Endothelial cell of hepatic sinusoid (primary cell): ENCODE results near the gene MYO7A.

ENCODE experiments used
- in situ Hi-C: cut with HindIII; loops from 2 replicates; pipeline ENCODE4 v1.10.0; 2017; ENCODE audit warnings: low sequenced_read_pairs

MYO7A gene

DNA sequence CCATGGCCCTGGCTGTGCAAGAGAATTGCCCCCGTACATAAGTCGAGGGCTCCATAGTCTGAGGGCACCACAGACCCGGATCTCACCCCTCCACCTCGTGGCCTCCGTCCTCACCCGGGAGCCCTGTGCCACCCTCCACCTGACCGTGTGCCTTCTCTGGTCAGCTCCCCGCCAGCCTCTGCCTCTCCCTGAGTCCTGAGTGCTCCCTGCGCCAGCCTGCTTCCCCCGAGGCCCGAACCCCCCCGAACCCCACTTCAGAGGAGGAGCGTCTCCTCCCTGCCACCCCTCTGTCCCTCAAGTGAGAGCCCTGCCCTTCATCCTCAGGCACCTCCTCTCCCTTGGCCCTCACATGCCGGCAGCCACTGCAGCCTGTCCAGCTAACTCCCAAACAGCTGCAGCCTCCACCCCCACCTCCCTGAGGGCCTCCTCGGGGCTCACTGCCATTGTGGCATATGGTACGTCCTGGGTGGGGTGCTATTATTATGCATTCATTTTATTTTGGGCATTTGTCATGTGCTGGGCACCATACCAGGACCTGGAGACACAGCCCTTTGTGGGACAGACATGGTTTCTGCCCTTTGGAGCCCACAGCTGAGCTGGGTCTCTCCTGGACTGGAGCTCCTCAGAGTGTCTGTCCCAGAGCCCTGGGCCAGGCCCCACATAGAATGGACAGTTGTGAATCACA is 67.2 kb downstream of the MYO7A start:
- in situ Hi-C loops = no loop called here

GRCh38 chr11:77196961-77197360 is 68.9 kb downstream of the MYO7A start:
- in situ Hi-C loops = no loop called here

DNA sequence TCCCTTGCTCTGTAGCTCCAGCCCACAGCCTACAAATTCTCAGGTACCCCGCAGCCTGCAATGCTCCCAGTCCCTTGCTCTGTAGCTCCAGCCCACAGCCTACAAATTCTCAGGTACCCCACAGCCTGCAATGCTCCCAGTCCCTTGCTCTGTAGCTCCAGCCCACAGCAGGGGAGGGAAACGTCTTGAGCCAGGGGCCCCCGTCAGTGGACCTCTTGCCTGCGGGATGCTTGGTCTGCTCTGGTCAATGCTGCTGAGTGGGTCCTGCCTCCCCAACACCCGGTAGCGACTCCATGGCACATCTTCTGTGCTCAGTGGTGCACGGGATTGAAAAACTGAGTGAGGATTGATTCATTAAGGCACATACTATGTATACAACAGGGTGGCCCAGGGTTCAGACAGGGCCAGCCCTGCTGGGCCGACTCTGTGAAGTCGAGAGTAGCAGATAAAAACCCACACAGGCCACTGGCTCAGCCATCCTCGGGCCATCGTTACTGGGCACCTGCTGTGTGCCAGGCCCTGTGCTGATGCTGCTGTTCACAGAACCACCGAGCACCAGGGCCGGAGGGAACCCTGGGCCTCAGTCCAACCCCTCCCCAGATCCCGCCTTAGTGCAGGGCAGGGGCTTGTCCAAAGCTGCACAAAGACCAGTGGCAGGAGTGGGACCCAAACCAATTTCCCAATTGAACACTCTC is 69.7 kb downstream of the MYO7A start:
- in situ Hi-C loops = no loop called here

GRCh38 chr11:77198440-77198849 is 70.4 kb downstream of the MYO7A start:
- in situ Hi-C loops = no loop called here

- in situ Hi-C loops = no loop called here
These were observed 71.2 kb downstream of the MYO7A start for GRCh38 chr11:77199137-77199745.

DNA sequence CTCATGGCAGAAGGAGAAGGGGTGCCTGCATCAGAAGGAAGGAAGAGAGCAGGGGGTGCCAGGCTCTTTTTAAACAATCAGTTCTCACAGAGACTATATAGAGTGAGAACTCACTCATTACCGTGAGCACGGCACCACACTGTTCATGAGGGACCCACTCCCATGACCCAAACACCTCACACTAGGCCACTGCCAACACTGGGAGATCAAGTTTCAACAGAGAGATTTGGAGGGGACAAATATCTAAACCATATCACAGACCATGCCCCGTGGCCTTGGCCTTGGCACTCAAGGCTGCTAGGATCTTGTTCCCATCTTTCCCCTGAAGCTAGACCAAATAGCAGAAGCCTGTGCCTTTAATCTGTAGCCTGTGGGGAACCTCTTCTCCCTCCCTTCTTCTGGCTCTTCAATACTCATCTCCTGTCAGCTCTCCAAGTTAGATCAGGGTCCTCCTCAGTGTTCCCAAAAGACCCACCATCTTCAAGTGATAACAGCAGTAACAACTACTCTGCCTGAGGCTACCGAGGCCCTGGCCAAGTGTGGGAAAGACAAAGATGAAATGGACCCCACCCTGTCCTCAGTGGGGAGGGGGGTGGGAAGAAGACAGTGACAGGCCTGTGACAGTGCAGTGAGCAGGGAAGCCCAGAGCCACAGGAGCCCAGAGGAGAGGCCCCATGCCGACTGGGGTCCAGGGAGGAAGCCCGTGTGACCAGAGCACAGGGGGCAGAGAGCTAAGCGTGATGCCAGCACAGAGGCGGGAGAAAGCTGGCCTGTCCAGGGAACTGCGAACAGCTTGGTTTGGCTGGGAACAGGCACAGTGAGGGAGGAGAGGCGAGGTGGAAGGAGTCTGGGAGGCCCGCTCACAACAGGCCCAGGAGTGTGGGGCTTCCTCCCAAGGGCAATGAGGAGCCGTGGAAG is 72.6 kb downstream of the MYO7A start:
- in situ Hi-C loops = loop anchor here (5.0 to 10.0 kb wide), 4 partner anchors 63 to 357 kb away; no protein-coding TSS in a partner anchor

- in situ Hi-C loops = loop anchor here (5.0 to 10.0 kb wide), 4 partner anchors 64 to 356 kb away; no protein-coding TSS in a partner anchor
These were observed 73.3 kb downstream of the MYO7A start for GRCh38 chr11:77201370-77201769.

DNA sequence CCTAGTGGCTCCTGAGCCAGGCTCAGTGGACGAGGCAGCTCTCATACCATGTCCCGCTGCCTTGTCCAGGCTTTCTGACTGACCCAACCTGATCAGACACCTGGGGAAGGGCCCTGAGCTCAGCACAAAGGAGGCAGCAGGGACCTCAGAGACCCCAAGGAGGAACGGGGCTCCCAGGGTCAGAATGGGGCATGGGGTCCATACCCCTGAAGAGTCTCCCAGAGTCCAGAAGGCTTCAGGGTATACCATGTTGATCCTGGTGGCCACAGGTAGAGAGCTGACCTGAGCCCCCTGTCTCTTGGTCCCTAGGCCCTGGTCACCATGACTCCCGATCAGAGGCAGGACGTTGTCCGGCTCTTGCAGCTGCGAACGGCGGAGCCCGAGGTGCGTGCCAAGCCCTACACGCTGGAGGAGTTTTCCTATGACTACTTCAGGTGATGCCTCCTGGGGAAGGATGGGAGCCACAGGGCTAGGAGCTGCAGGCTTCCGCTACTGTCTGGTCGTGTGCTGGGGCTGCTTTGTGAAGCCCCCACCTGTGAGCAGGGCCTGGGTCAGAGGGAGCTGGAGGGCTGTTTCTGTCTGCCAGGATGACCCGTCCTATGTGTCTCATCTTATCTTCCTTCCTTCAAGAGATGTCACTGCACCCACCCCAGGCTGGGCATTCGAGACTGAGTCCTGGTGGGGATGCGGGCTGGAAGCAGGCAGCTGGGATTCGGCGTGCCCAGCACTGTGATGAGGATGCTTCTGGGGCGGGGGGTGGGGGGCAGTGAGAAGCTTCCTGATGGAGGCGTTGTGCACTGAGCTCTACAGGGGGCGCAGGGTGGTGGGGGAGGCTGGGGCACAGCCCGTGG is 74.2 kb downstream of the MYO7A start:
- in situ Hi-C loops = loop anchor here (5.0 to 10.0 kb wide), 4 partner anchors 65 to 355 kb away; no protein-coding TSS in a partner anchor

GRCh38 chr11:77202941-77203900 is 75.2 kb downstream of the MYO7A start:
- in situ Hi-C loops = loop anchor here (5.0 to 10.0 kb wide), 4 partner anchors 66 to 354 kb away; no protein-coding TSS in a partner anchor

- in situ Hi-C loops = loop anchor here (5.0 to 10.0 kb wide), 4 partner anchors 67 to 353 kb away; no protein-coding TSS in a partner anchor
These were observed 76.1 kb downstream of the MYO7A start for GRCh38 chr11:77203901-77204753.

DNA sequence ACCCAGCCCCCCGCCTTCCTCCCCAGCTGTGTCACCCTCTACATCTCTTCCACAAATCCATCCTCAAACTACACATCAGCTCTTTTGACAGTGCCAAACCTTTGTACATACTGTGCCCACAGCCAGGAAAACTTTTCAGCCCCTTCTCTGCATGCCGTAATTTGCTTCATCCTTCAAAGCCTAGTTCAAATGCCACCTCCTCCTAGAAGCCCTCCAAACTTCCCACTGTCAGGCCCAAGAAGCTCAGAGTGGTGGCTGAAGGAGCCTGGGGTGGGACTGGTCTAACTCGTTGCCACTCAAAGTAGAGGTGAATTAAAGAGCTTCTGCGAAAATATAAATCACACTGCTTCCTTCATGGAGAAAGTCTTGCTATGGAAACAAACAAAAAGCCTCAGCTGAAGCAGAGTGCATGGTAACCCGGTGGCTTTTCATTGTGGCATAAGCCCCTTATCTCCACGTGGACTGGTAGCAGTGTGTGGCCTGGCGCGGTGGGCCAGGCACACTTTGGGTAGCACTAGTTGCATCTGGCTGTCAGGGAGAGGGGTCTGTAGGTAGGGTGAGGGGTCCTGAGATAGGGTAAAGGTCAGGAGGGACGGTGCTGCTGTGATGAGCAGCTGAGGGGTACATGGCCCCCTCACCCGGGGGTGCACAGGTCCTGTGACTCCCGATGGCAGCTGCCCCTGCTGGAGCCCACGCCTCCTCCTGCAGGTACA is 76.9 kb downstream of the MYO7A start:
- in situ Hi-C loops = loop anchor here (5.0 to 10.0 kb wide), 6 partner anchors 68 to 387 kb away; no protein-coding TSS in a partner anchor

DNA sequence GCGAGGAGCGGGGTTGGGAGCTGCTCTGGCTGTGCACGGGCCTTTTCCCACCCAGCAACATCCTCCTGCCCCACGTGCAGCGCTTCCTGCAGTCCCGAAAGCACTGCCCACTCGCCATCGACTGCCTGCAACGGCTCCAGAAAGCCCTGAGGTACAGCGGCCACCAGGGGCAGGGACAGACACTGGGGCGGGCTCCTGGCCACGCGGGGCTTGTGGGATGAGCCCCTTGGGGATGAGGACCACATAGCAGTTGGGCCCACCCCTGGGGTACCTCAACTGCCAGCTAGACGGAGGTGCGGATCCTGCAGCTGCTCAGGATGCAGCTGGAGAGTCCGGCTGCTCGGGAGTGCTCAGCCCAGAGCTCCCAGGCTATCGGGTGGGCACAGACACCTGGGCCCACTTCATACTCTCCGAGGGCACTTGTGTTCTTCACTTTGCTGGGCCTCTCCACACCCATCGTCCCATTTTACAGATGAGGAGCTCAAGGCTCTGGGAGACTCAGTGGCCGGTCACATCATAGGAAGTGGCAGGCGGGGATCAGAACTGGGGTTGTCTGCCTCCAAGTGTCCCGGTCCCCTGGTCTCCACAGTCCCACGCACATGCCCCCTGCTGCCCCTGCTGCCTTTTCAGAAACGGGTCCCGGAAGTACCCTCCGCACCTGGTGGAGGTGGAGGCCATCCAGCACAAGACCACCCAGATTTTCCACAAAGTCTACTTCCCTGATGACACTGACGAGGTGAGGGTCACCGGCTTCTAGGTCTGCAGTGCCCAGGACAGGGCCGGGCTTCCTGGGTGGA is 77.6 kb downstream of the MYO7A start:
- in situ Hi-C loops = loop anchor here (5.0 to 10.0 kb wide), 4 partner anchors 77 to 387 kb away; no protein-coding TSS in a partner anchor

GRCh38 chr11:77206264-77207018 is 78.4 kb downstream of the MYO7A start:
- in situ Hi-C loops = loop anchor here (5.0 to 10.0 kb wide), 4 partner anchors 76 to 386 kb away; no protein-coding TSS in a partner anchor

- in situ Hi-C loops = loop anchor here (5.0 to 10.0 kb wide), 4 partner anchors 75 to 385 kb away; no protein-coding TSS in a partner anchor
These were observed 79.0 kb downstream of the MYO7A start for GRCh38 chr11:77207019-77207485.
